GM19395 (cell line): Measurements from ENCODE around the gene GZMB.
A peak's percentile ranks its signal among the peaks of the same experiment; 100 is the strongest.
"Not testable (repeated sequence)": the region's sequence is repeated elsewhere in the genome, so short reads cannot be mapped to it uniquely, and the experiment has no call there.

Experiments used
- ATAC-seq: cut with Tn5 transposase; IDR thresholded peaks from one replicate; pipeline ENCODE4 v1.9.1; 2021; ENCODE audit warnings: mild to moderate bottlenecking, moderate library complexity; ENCODE audit not compliant: unreplicated experiment

The GZMB gene

GRCh38 chr14:24634158-24634557 is at the start of gene GZMB:
TSS of gene GZMB (minus strand) at chr14:24634190. CDS start at chr14:24634160, 30 bp downstream.
- no peak for ATAC-seq

GRCh38 chr14:24681056-24681455 is 47.1 kb upstream of the GZMB start:
- ATAC-seq, result no peak

- ATAC-seq, result no peak
These were observed 46.5 kb upstream of the GZMB start for GRCh38 chr14:24680516-24680915.

- ATAC-seq, result no peak
These were observed 45.4 kb upstream of the GZMB start for GRCh38 chr14:24679248-24679961.

GRCh38 chr14:24678801-24679247 is 44.8 kb upstream of the GZMB start:
- ATAC-seq, result peak; percentile 68

- no peak for ATAC-seq
These were observed 44.0 kb upstream of the GZMB start for GRCh38 chr14:24677956-24678355.

GRCh38 chr14:24674204-24674970 is 40.4 kb upstream of the GZMB start:
- peak; percentile 62 for ATAC-seq

GRCh38 chr14:24673534-24674203 is 39.7 kb upstream of the GZMB start:
- peak; percentile 66 for ATAC-seq

GRCh38 chr14:24673059-24673458 is 39.1 kb upstream of the GZMB start:
- peak; percentile 65 for ATAC-seq

GRCh38 chr14:24670594-24670993 is 36.6 kb upstream of the GZMB start:
- ATAC-seq, result no peak

GRCh38 chr14:24669651-24670050 is 35.7 kb upstream of the GZMB start:
- ATAC-seq, result no peak

- ATAC-seq, result peak; percentile 97
These were observed 31.5 kb upstream of the GZMB start for GRCh38 chr14:24665440-24665991.

GRCh38 chr14:24664366-24664765 is 30.4 kb upstream of the GZMB start:
- no peak for ATAC-seq

GRCh38 chr14:24662753-24663152 is 28.8 kb upstream of the GZMB start:
- ATAC-seq, result no peak

- no peak for ATAC-seq
These were observed 26.1 kb upstream of the GZMB start for GRCh38 chr14:24659916-24660570.

GRCh38 chr14:24648361-24648760 is 14.4 kb upstream of the GZMB start:
- not testable (repeated sequence) for ATAC-seq

- ATAC-seq, result no peak
These were observed 5.9 kb upstream of the GZMB start for GRCh38 chr14:24639905-24640304.

GRCh38 chr14:24639270-24639669 is 5.3 kb upstream of the GZMB start:
- no peak for ATAC-seq

GRCh38 chr14:24633353-24633752 is 637 bp downstream of the GZMB start:
- ATAC-seq, result no peak

- no peak for ATAC-seq
These were observed 1.2 kb downstream of the GZMB start for GRCh38 chr14:24632761-24633160.

- ATAC-seq, result no peak
These were observed 1.7 kb downstream of the GZMB start for GRCh38 chr14:24632336-24632735.
